GM23338 (cell line): ENCODE results near the gene GLRA2. TPM values are rescaled to one million over a fixed set of nuclear protein-coding genes. Genes with fewer than 3 reads are reported as not detected.

Experiments
- ATAC-seq: fragments of 200-7000 bp; cut with Tn5 transposase; 3 replicates; pipeline ENCODE4 v1.9.1; 2020
- DNase-seq: peaks from one replicate; pipeline ENCODE4 v3.0.0-alpha.2; 2015; ENCODE audit warnings: low spot score
- H2AFZ ChIP-seq: fragments of 200-600 bp; sonication (generic); 2 replicates; pipeline ENCODE4 v1.8.0; 2016; ENCODE audit warnings: antibody characterized with exemption, mild to moderate bottlenecking, moderate library complexity
- H3F3A ChIP-seq: fragments of 200-600 bp; sonication (generic); replicated peaks from 2 replicates; pipeline ENCODE4 v1.8.0; 2017; ENCODE audit warnings: antibody characterized with exemption, mixed run types, low read depth
- H3K27ac ChIP-seq: fragments of 200-600 bp; sonication (generic); 2 replicates; pipeline ENCODE4 v1.6.1; 2016; ENCODE audit warnings: low read depth
- H3K27me3 ChIP-seq: fragments of 200-600 bp; sonication (generic); 2 replicates; pipeline ENCODE4 v1.8.0; 2016; ENCODE audit warnings: mild to moderate bottlenecking, mixed run types, moderate library complexity; ENCODE audit not compliant: insufficient read depth
- H3K36me3 ChIP-seq: fragments of 200-600 bp; sonication (generic); 2 replicates; pipeline ENCODE4 v1.8.0; 2016; ENCODE audit warnings: mild to moderate bottlenecking; ENCODE audit not compliant: insufficient read depth
- H3K4me1 ChIP-seq: fragments of 200-600 bp; sonication (generic); 2 replicates; pipeline ENCODE4 v1.8.0; 2016; ENCODE audit warnings: mild to moderate bottlenecking, moderate library complexity; ENCODE audit not compliant: insufficient read depth
- H3K4me2 ChIP-seq: fragments of 200-600 bp; sonication (generic); 2 replicates; pipeline ENCODE4 v1.7.1; 2017; ENCODE audit warnings: mixed run types
- H3K4me3 ChIP-seq: fragments of 200-600 bp; sonication (generic); 2 replicates; pipeline ENCODE4 v1.6.1; 2016; ENCODE audit warnings: mixed run types
- H3K79me2 ChIP-seq: fragments of 200-600 bp; sonication (generic); replicated peaks from 2 replicates; pipeline ENCODE4 v1.8.0; 2017; ENCODE audit warnings: mild to moderate bottlenecking; ENCODE audit not compliant: insufficient read depth
- H3K9me2 ChIP-seq: fragments of 200-600 bp; sonication (generic); 2 replicates; pipeline ENCODE4 v1.8.0; 2017; ENCODE audit not compliant: insufficient read depth
- H4K20me1 ChIP-seq: fragments of 200-600 bp; sonication (generic); replicated peaks from 2 replicates; pipeline ENCODE4 v1.8.0; 2017; ENCODE audit warnings: mild to moderate bottlenecking; ENCODE audit not compliant: insufficient read depth
- H3K27ac Mint-ChIP-seq: 2 replicates; pipeline ENCODE4 v1.8.0; 2020; ENCODE audit warnings: inconsistent platforms, mild to moderate bottlenecking, moderate library complexity, mixed read lengths
- H3K27me3 Mint-ChIP-seq: 3 replicates; pipeline ENCODE4 v1.8.0; 2022; ENCODE audit warnings: low read depth, mild to moderate bottlenecking, moderate library complexity, mixed read lengths, inconsistent platforms; ENCODE audit not compliant: insufficient read depth, poor library complexity
- H3K36me3 Mint-ChIP-seq: 3 replicates; pipeline ENCODE4 v1.8.0; 2021; ENCODE audit warnings: low read depth, mild to moderate bottlenecking, inconsistent platforms, moderate library complexity, mixed read lengths
- H3K4me1 Mint-ChIP-seq: 3 replicates; pipeline ENCODE4 v1.8.0; 2020; ENCODE audit warnings: mild to moderate bottlenecking, inconsistent platforms, mixed read lengths
- H3K4me3 Mint-ChIP-seq: 3 replicates; pipeline ENCODE4 v1.8.0; 2021; ENCODE audit warnings: moderate library complexity, mild to moderate bottlenecking, inconsistent platforms, mixed read lengths
- H3K9me3 Mint-ChIP-seq: 3 replicates; pipeline ENCODE4 v1.8.0; 2020; ENCODE audit warnings: moderate library complexity, mild to moderate bottlenecking, inconsistent platforms, mixed read lengths
- EZH2 ChIP-seq: fragments of 200-600 bp; sonication (generic); IDR thresholded peaks from one replicate; pipeline ENCODE4 v1.8.0; 2017; ENCODE audit warnings: antibody characterized with exemption, mild to moderate bottlenecking, low read depth; ENCODE audit not compliant: unreplicated experiment
- EZH2phosphoT487 ChIP-seq: fragments of 200-600 bp; sonication (generic); IDR thresholded peaks from one replicate; pipeline ENCODE4 v1.8.1; 2018; ENCODE audit warnings: antibody characterized with exemption; ENCODE audit not compliant: unreplicated experiment
- JUNB ChIP-seq: IDR thresholded peaks from one replicate; pipeline ENCODE4 v1.6.1; 2016; ENCODE audit warnings: antibody characterized with exemption; ENCODE audit not compliant: unreplicated experiment
- NANOG ChIP-seq: IDR thresholded peaks from 2 replicates; pipeline ENCODE4 v1.6.1; 2016; ENCODE audit warnings: antibody characterized with exemption, borderline replicate concordance
- POLR2AphosphoS5 ChIP-seq: IDR thresholded peaks from 2 replicates; pipeline ENCODE4 v1.6.1; 2016; ENCODE audit warnings: antibody characterized with exemption, low read depth
- ZNF114 ChIP-seq: fragments of 250-450 bp; sonication (Bioruptor Pico); IDR thresholded peaks from 2 replicates; pipeline ENCODE4 v1.5.0; 2020; ENCODE audit warnings: mild to moderate bottlenecking, moderate library complexity
- ZNF331 ChIP-seq: fragments of 250-450 bp; sonication (Bioruptor Pico); IDR thresholded peaks from 2 replicates; pipeline ENCODE4 v1.5.0; 2020; ENCODE audit warnings: low read depth, mild to moderate bottlenecking, moderate library complexity
- polyA plus RNA-seq: library from polyadenylated mRNA; unstranded; fragments of >200 nt; fragmentation: Nextera tagmentation; extraction: Ambion mirVana; gene quantifications from 2 replicates; pipeline ENCODE4 v1.2.1, GENCODE V29; 2016
- total RNA-seq: library from RNA; depleted of rRNA; stranded (reverse); fragments of >200 nt; shearing (Covaris generic); gene quantifications from 2 replicates; pipeline ENCODE4 v1.2.3, GENCODE V29; 2014
- TF ChIP-seq, protein P1 (sequence below), 2 experiments: fragments of 200-600 bp in 1 of 2; sonication (generic) in 1 of 2; conservative IDR thresholded peaks; 2 replicates each; pipeline versions ENCODE4 v1.5.1 to v1.6.1; 2016 to 2017; ENCODE audit warnings: antibody characterized with exemption in 2 of 2, low read depth in 2 of 2, mild to moderate bottlenecking in 2 of 2, moderate library complexity in 1 of 2
- TF ChIP-seq, protein P2 (sequence below): IDR thresholded peaks from one replicate; pipeline ENCODE4 v1.6.1; 2018; ENCODE audit warnings: antibody characterized with exemption; ENCODE audit not compliant: unreplicated experiment

The GLRA2 gene
- total and polyA plus RNA-seq, 2 experiments from 2014 or later, result not detected

DNA sequence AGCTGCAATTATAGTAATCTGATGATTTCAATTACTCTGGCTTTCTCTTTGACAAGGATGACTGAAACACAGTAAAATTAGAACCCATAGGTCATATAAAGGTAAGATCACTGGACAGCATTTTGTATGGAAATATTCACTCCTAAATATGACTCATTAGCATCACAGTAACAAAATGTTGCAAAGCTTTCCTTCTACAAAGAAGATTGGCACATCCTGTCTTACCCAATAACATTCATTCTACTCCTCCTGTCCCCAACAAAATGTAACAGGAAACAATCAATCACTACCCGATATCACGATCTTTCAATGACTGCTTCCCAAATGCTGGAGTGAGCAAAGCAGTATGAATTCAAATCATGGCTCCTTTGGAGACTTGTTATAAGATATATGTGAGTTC, 248.2 kb downstream of the GLRA2 start:
- Histone ChIP-seq H3K27ac (no peak overlapping the region), H2AFZ (no peak overlapping the region), H3K4me3 (no peak overlapping the region), H3K4me2 (no peak overlapping the region), H3K4me1 (no peaks in the 10 kb centered on the region), H3F3A (no peaks in the 10 kb centered on the region), H3K36me3 (no peaks in the 10 kb centered on the region), H3K79me2 (no peaks in the 10 kb centered on the region), H4K20me1 (no peaks in the 10 kb centered on the region), H3K27me3 (no peaks in the 10 kb centered on the region), H3K9me2 (no peaks in the 10 kb centered on the region)
- Mint-ChIP-seq H3K27me3 (no peaks in the 10 kb centered on the region), H3K4me1 (peaks cover 3% of the 10 kb centered on the region; the same call in 1 of the 3 replicates), H3K9me3 (no peaks in the 10 kb centered on the region; the same call in 2 of the 3 replicates), H3K36me3 (peaks cover 6% of the 10 kb centered on the region), H3K4me3 (no peak overlapping the region), H3K27ac (no peak overlapping the region)
- TF ChIP-seq POLR2AphosphoS5 (no peak), EZH2phosphoT487 (no peak), JUNB (no peak), EZH2 (no peak), ZNF114 (CRISPR knock-in tag) (no peak), NANOG (no peak)
- TF ChIP-seq, protein P1, sequence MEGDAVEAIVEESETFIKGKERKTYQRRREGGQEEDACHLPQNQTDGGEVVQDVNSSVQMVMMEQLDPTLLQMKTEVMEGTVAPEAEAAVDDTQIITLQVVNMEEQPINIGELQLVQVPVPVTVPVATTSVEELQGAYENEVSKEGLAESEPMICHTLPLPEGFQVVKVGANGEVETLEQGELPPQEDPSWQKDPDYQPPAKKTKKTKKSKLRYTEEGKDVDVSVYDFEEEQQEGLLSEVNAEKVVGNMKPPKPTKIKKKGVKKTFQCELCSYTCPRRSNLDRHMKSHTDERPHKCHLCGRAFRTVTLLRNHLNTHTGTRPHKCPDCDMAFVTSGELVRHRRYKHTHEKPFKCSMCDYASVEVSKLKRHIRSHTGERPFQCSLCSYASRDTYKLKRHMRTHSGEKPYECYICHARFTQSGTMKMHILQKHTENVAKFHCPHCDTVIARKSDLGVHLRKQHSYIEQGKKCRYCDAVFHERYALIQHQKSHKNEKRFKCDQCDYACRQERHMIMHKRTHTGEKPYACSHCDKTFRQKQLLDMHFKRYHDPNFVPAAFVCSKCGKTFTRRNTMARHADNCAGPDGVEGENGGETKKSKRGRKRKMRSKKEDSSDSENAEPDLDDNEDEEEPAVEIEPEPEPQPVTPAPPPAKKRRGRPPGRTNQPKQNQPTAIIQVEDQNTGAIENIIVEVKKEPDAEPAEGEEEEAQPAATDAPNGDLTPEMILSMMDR (conservative IDR thresholded peaks at IDR 0.05; ENCODE audit: low read depth in 2 of 2), result no peak
- TF ChIP-seq, protein P2, sequence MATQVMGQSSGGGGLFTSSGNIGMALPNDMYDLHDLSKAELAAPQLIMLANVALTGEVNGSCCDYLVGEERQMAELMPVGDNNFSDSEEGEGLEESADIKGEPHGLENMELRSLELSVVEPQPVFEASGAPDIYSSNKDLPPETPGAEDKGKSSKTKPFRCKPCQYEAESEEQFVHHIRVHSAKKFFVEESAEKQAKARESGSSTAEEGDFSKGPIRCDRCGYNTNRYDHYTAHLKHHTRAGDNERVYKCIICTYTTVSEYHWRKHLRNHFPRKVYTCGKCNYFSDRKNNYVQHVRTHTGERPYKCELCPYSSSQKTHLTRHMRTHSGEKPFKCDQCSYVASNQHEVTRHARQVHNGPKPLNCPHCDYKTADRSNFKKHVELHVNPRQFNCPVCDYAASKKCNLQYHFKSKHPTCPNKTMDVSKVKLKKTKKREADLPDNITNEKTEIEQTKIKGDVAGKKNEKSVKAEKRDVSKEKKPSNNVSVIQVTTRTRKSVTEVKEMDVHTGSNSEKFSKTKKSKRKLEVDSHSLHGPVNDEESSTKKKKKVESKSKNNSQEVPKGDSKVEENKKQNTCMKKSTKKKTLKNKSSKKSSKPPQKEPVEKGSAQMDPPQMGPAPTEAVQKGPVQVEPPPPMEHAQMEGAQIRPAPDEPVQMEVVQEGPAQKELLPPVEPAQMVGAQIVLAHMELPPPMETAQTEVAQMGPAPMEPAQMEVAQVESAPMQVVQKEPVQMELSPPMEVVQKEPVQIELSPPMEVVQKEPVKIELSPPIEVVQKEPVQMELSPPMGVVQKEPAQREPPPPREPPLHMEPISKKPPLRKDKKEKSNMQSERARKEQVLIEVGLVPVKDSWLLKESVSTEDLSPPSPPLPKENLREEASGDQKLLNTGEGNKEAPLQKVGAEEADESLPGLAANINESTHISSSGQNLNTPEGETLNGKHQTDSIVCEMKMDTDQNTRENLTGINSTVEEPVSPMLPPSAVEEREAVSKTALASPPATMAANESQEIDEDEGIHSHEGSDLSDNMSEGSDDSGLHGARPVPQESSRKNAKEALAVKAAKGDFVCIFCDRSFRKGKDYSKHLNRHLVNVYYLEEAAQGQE, result no peak
- DNase-seq, result no peak
- no peak for ATAC-seq

DNA sequence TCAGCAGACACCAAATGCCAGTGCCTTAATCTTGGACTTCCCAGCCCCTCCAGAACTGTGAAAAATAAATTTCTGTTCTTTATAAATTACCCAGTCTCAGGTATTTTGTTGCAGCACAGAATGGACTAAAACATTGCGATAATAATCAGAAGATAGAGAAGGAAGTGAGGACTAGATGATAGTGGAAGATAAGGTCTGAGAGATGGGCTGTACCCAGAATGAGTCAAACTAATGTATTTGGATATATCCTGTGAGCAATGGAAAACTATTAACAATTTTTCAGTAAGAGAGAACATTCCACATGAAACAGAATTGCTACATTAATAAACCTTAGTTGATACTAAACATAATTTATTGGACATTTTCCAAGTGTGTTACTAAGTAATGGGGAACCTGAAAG, 250.2 kb downstream of the GLRA2 start:
- no peak overlapping the region for H3K4me2 ChIP-seq
- Mint-ChIP-seq H3K27me3 (no peaks in the 10 kb centered on the region), H3K27ac (no peak overlapping the region), H3K36me3 (no peaks in the 10 kb centered on the region), H3K9me3 (no peaks in the 10 kb centered on the region; the same call in 2 of the 3 replicates), H3K4me1 (peaks cover 3% of the 10 kb centered on the region; the same call in 2 of the 3 replicates), H3K4me3 (no peak overlapping the region)
- no peaks in the 10 kb centered on the region for H4K20me1 ChIP-seq
- no peaks in the 10 kb centered on the region for H3K9me2 ChIP-seq
- TF ChIP-seq ZNF331, result no peak
- H2AFZ ChIP-seq, result no peak overlapping the region
- ATAC-seq, result no peak
- H3K27me3 ChIP-seq, result no peaks in the 10 kb centered on the region
- DNase-seq, result no peak
- H3F3A ChIP-seq, result no peaks in the 10 kb centered on the region
- H3K36me3 ChIP-seq, result no peaks in the 10 kb centered on the region
- H3K4me1 ChIP-seq, result no peaks in the 10 kb centered on the region
- no peak overlapping the region for H3K27ac ChIP-seq
- no peak overlapping the region for H3K4me3 ChIP-seq
- H3K79me2 ChIP-seq, result no peaks in the 10 kb centered on the region
